MV-4-11 (cell line): ENCODE data around the gene TOGARAM2.

ENCODE experiments used
- DNase-seq: peaks from one replicate; lab custom pipeline; 2025; lab: John Stamatoyannopoulos, UW

TOGARAM2 gene

GRCh38 chr2:28981016-28981441 is at the start of gene TOGARAM2:
TOGARAM2 (plus strand) TSS chr2:28981298; CDS start chr2:28994835, 13,537 bp downstream.
- DNase-seq, result no peak

DNA sequence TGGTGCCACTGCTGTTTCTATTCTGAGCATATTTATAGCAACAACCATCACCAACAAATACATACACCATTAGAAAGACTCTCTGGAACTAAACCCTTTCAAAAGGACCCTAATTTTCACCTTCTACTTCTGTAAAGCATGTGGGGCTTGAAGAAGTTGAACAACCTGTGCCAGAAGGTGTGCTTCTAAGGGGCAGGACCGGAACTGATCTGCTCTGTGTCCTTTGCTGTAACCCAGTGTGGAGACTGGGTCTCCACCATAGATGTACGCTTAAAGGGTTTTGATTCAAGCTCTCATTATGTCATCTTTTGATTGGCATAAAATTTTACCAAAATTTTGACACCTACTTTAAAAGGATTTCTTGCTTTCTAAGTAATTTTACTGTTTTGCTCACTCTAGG is 46.3 kb upstream of the TOGARAM2 start:
- no peak for DNase-seq

DNA sequence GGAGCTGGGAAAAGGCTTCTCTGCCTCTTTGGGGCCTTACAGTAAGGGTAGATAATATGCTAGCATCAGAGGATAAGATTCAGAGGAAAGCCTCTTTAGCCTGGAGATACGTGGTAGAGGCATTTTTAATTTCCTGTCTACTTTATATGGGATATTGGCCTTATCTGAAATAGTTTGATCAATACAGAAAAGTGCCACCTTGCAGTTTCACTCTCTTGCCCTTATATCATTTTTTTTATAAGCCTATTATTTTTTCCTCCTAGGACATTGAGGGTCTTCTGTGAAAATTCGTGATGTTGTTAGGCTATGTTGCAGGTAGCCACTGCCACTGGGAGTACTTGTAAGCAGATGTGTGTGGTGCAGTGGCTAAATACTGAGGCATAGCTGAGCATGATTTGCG is 40.1 kb upstream of the TOGARAM2 start:
- DNase-seq, result no peak

- DNase-seq, result no peak
Observed at GRCh38 chr2:28944535-28945248, 36.4 kb upstream of the TOGARAM2 start.

DNA sequence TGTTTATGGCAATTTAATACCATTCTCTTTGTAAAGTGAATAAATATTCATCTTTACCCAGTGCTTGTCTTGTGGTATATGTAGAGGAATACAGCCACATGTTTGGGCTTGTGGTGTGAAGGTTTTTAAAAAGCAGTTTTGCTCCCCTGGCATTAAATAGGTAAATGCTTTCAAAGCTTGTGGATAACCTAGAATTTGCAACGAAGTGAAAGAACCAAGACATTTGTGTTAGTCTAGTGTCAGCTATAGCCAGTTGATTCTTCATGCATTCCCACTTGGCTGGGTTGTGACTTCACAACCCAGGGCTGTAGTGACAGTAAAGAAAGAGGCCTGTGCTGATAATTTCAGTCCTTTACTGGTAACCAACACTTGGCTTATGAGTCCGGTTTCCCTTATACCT is 32.9 kb upstream of the TOGARAM2 start:
- no peak for DNase-seq

DNA sequence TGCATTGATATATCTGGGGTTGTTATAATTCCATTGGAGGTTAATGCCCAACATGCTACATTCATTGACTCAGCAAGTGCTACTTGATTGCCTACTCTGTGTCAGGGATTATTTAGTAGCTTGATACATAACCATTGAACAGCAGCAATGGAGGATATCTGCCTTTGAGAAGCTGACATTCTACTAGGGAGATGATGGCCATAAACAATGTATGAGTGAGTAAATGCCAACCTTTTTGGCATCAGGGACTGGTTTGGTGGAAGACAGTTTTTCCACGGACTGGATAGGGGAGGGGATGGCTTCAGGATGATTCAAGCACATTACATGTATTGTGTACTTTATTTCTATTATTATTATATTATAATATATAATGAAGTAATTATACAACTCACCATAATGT is 31.9 kb upstream of the TOGARAM2 start:
- DNase-seq, result no peak

DNA sequence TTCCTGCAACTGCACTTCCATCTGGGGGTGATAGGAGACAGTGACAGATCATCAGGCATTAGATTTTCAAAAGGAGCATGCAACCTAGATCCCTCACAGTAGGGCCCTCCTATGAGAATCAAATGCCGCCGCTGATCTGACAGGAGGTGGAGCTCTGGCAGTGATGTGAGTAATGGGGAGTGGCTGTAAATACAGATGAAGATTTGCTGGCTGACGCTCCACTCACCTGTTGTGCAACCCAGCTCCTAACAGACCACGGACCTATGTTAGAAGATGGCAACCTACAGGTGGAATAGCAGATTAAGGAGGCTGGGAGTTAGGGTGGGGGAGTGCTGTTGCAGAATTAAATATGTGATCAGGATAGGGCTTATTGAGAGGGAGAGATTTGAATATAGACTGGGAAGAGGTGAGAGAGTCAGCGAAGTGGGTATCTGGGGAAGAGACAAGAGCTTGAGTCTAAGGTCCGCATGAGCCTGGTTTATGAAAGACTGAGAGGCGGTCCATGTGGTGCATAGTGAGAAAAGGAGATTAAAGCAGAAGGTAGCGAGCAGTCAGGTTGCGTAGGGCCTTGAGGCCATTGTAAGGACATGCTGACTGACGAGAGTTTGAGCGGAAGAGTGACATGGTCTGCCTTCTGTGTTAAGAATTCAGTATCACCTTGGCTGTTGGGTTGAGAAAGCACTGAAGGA is 31.3 kb upstream of the TOGARAM2 start:
- DNase-seq, result no peak

DNA sequence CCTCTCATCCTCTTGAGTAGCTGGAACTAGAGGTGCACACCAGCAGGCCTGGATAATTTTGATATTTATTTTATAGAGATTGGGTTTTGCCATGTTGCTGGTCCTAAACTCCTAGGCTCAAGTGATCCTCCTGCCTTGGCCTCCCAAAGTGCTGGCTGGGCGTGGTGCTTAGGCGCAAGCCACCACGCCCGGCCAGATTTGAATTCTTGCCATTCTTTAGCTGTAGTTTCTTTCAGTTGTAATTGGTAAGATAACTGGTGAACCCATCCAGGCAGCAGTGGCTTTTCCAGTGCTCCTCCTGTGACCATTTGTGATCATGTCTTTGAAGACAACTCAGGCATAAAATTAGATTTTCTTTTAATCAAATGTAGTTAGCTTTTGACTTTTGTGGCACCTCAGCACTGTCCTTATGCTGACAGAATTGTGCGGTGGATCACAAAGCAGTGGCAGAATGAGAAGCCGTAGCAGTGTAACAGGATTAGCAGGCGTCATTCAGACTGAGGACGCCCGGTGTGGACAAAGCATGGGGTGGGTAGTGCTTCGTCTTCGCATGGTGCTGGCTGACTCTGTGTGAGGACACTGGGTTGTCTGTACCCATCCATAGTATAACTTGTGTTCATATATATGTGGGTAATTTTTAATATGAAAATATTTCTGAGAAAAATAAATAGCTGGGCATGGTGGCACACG is 30.0 kb upstream of the TOGARAM2 start:
- DNase-seq, result no peak

GRCh38 chr2:28951910-28952835 is 28.9 kb upstream of the TOGARAM2 start:
- peak; percentile 81 for DNase-seq

DNA sequence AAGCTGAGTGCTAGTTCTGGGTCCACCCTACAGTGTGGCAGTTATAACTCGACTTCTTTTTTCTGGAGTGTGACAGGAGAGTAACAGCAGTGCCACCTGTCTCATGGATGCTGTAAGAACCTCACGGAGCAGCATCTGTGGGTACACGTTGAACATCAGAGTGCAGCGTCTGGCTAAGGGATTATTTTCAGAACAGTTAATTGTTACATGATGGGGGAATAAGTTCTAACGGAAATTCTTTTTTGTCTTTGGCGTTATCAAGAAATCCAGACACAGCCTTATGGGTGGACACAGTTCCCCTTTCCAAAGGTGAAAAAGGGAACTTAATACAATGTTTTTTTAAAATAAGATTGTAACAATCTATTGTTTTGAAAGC is 28.3 kb upstream of the TOGARAM2 start:
- DNase-seq, result peak; percentile 83

GRCh38 chr2:28955467-28955866 is 25.6 kb upstream of the TOGARAM2 start:
- no peak for DNase-seq

DNA sequence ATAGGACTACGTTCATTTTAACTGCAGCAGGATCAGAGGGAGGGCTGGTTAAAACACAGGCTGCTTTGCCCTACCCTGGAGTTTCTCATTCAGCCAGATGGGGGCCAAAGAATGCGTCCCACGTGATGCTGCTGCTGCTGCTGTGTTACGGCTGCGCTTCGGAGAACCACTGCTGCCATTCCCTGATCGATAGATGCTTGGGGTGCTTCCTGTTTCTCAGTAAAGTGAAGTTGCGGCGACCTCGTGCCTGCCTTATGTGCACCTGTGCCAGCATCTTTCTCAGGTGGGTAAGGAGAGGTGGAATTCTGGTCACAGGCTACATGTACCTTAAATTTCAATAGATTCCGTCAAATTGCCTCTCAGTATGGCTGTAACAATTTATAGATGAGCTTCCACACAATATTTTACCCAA is 24.7 kb upstream of the TOGARAM2 start:
- DNase-seq, result peak; percentile 50

GRCh38 chr2:28956890-28957289 is 24.2 kb upstream of the TOGARAM2 start:
- DNase-seq, result no peak

- DNase-seq, result peak; percentile 51
Observed at GRCh38 chr2:28958689-28959088, 22.4 kb upstream of the TOGARAM2 start.

GRCh38 chr2:28960401-28960800 is 20.7 kb upstream of the TOGARAM2 start:
- DNase-seq, result no peak

GRCh38 chr2:28962505-28962904 is 18.6 kb upstream of the TOGARAM2 start:
- DNase-seq, result no peak

DNA sequence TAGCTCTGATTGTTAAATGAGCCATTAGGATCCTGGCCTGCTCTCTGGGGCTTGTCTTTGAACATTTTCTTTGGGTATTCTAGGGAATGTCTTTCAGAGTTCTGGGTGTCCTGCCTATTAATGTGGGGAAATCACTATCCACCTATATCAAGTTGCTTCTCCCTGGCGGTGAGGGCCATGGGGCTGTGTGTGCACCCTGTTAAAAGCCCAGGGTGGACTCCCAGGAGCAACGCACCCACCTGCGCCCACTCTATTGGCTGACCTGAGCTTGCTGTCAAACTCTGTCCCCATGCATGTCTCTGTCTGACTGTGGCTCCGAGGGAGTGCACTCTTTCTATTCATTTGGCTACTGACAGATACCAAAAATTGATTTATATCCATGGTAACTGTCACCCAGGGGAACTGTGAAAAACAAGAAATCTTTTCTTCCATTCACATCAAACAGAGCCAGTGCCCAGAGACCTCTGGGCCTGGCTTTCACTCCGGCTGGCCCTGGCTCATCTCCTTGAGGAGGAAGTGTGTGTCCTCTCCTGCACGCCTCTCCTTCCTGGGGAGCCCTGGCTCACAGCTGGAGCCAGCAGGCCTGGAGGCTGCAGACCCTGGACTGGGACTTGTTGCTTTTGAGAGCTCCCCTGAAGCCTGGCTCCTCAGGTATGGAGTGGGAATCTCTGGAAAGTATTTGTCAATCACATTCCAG is 10.5 kb upstream of the TOGARAM2 start:
- DNase-seq, result no peak

- peak; percentile 67 for DNase-seq
Observed at GRCh38 chr2:28972778-28973335, 8.2 kb upstream of the TOGARAM2 start.

DNA sequence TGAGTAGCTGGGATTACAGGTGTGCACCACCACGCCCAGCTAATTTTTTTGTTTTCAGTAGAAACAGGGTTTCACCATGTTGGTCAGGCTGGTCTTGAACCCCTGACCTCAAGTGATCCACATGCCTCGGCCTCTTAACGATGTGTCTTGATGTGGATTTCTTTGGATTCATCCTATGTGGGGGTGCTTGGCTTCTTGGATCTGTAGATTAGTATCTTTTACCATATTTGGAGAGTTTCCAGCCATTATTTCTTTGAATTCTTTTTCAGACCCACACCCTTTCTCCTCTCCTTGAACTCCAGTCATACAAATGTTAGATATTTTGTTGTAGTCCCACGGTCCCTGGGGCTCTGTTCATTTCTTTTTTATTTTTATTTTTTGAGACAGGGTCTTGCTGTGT is 6.8 kb upstream of the TOGARAM2 start:
- no peak for DNase-seq

- DNase-seq, result no peak
Observed at GRCh38 chr2:28975671-28976070, 5.4 kb upstream of the TOGARAM2 start.

GRCh38 chr2:28976584-28976983 is 4.5 kb upstream of the TOGARAM2 start:
- no peak for DNase-seq
